PC-9 (cell line): ENCODE data around the gene PCDHA2. TPM values are rescaled to one million over a fixed set of nuclear protein-coding genes. Genes with fewer than 3 reads are reported as not detected.

Experiments used
- Bru-seq: library from RNA; stranded (reverse); fragments of 400-500 nt; gene quantifications from one replicate; lab custom pipeline; 2021; lab: Mats Ljungman, UMichigan
- BruChase-seq, 2 experiments: library from RNA; stranded (reverse); fragments of 400-500 nt; gene quantifications; one replicate each; lab custom pipeline; 2021; lab: Mats Ljungman, UMichigan
- BruUV-seq: library from RNA; stranded (reverse); fragments of 400-500 nt; replicated peaks from 2 replicates; lab custom pipeline; 2021; lab: Mats Ljungman, UMichigan
- CTCF ChIA-PET: fragments of 300-600 bp; sonication (Branson Sonifier 250); formaldehyde crosslinking; loops from one replicate; lab custom pipeline; 2022; ENCODE audit warnings: antibody characterized with exemption; lab: Charles Lee
- POLR2A ChIA-PET: fragments of 300-600 bp; sonication (Branson Sonifier 250); formaldehyde crosslinking; loops from one replicate; lab custom pipeline; 2022; ENCODE audit warnings: antibody characterized with exemption; ENCODE audit not compliant: unreplicated experiment; lab: Charles Lee
- DNase-seq, 2 experiments: peaks; one replicate each; pipeline versions ENCODE4 v3.0.0 to v3.0.0-alpha.2; 2015 to 2022; ENCODE audit warnings: mixed read lengths in 1 of 2
- H2AFZ ChIP-seq: fragments of 200-600 bp; sonication (generic); 2 replicates; pipeline ENCODE4 v1.8.1; 2017; ENCODE audit warnings: antibody characterized with exemption
- H3F3A ChIP-seq: fragments of 200-600 bp; sonication (generic); 2 replicates; pipeline ENCODE4 v1.8.1; 2017; ENCODE audit warnings: antibody characterized with exemption, mild to moderate bottlenecking, low read depth; ENCODE audit not compliant: insufficient read depth
- H3K27ac ChIP-seq: fragments of 200-600 bp; sonication (generic); 2 replicates; pipeline ENCODE4 v1.6.1; 2016; ENCODE audit warnings: mixed run types
- H3K27me3 ChIP-seq: fragments of 200-600 bp; sonication (generic); 2 replicates; pipeline ENCODE4 v1.6.1; 2016; ENCODE audit warnings: low read depth, mixed run types; ENCODE audit not compliant: insufficient read depth
- H3K36me3 ChIP-seq: fragments of 200-600 bp; sonication (generic); 2 replicates; pipeline ENCODE4 v1.6.1; 2016; ENCODE audit warnings: low read depth, mixed run types
- H3K4me1 ChIP-seq: fragments of 200-600 bp; sonication (generic); replicated peaks from 2 replicates; pipeline ENCODE4 v1.6.1; 2016; ENCODE audit warnings: mixed run types; ENCODE audit not compliant: insufficient read depth
- H3K4me2 ChIP-seq: fragments of 200-600 bp; sonication (generic); 2 replicates; pipeline ENCODE4 v1.6.1; 2017; ENCODE audit warnings: mixed run types
- H3K4me3 ChIP-seq: fragments of 200-600 bp; sonication (generic); 2 replicates; pipeline ENCODE4 v1.6.1; 2016; ENCODE audit warnings: mixed run types
- H3K79me2 ChIP-seq: fragments of 200-600 bp; sonication (generic); 2 replicates; pipeline ENCODE4 v1.6.1; 2017; ENCODE audit warnings: low read depth, mixed run types
- H3K9me2 ChIP-seq: fragments of 200-600 bp; sonication (generic); 2 replicates; pipeline ENCODE4 v1.8.1; 2017; ENCODE audit warnings: mild to moderate bottlenecking; ENCODE audit not compliant: insufficient read depth
- H3K9me3 ChIP-seq: fragments of 200-600 bp; sonication (generic); 2 replicates; pipeline ENCODE4 v1.8.1; 2016; ENCODE audit warnings: low read depth; ENCODE audit not compliant: insufficient read depth
- H4K20me1 ChIP-seq: fragments of 200-600 bp; sonication (generic); 2 replicates; pipeline ENCODE4 v1.8.1; 2017; ENCODE audit not compliant: insufficient read depth
- CTCF ChIP-seq: fragments of 200-600 bp; sonication (generic); conservative IDR thresholded peaks from 2 replicates; pipeline ENCODE4 v1.6.1; 2017; ENCODE audit warnings: mixed run types, antibody characterized with exemption, mild to moderate bottlenecking, moderate library complexity
- EZH2 ChIP-seq: fragments of 200-600 bp; sonication (generic); IDR thresholded peaks from 2 replicates; pipeline ENCODE4 v1.8.0; 2017; ENCODE audit warnings: antibody characterized with exemption, low read depth
- intact Hi-C: fragments of 100-400 bp; cut with micrococcal nuclease; formaldehyde crosslinking; loops from one replicate; pipeline ENCODE4 v1.10.0; 2022; ENCODE audit not compliant: unreplicated experiment
- long read RNA-seq: library from polyadenylated mRNA; stranded (forward); transcript quantifications from one replicate; pipeline ENCODE4 v2.0.0, GENCODE V29; 2022
- total RNA-seq: library from RNA; stranded (reverse); gene quantifications from 2 replicates; pipeline ENCODE4 v1.2.3, GENCODE V29; 2021

The PCDHA2 gene
- not detected in 2 replicates for total RNA-seq
- Bru-seq, nascent RNA = not detected
- BruChase-seq, experiment 1, labeled RNA remaining after a 2-hour chase = not detected
- not detected for BruChase-seq, experiment 2, labeled RNA remaining after a 6-hour chase
- long read RNA-seq = 0 reads

- POLR2A ChIA-PET = no interaction called here
- intact Hi-C loops = loop anchor here (1.0 kb wide), 1 partner anchor 247 kb away; no protein-coding TSS in a partner anchor
- no peak within 1 kb of the TSS for H3K27ac ChIP-seq
Observed at GRCh38 chr5:140794595-140795258, at the start of gene PCDHA2. Gene PCDHA2 (plus strand): TSS chr5:140794852.

GRCh38 chr5:140753561-140753960 lies 41.1 kb upstream of the PCDHA2 start:
- no peaks in the 10 kb centered on the region for H3F3A ChIP-seq
- H3K9me2 ChIP-seq = no peaks in the 10 kb centered on the region
- no TSS peak for BruUV-seq
- intact Hi-C loops = no loop called here
- peaks cover 3% of the 10 kb centered on the region for H3K9me3 ChIP-seq
- no peak overlapping the region for H3K4me2 ChIP-seq
- POLR2A ChIA-PET = no interaction called here
- H3K4me1 ChIP-seq = no peaks in the 10 kb centered on the region
- DNase-seq = no peak
- no peaks in the 10 kb centered on the region for H3K79me2 ChIP-seq
- TF ChIP-seq CTCF = no peak
- TF ChIP-seq EZH2 = no peak
- no peak overlapping the region for H2AFZ ChIP-seq
- no peak overlapping the region for H3K27ac ChIP-seq
- no peaks in the 10 kb centered on the region for H3K36me3 ChIP-seq
- peaks cover 8% of the 10 kb centered on the region; the same call in 1 of the 2 replicates for H3K27me3 ChIP-seq
- CTCF ChIA-PET = no interaction called here
- H4K20me1 ChIP-seq = no peaks in the 10 kb centered on the region; the same call in 1 of the 2 replicates
- no peak overlapping the region for H3K4me3 ChIP-seq

More at GRCh38 chr5:140794595-140795258, at the start of gene PCDHA2:
- Histone ChIP-seq H3K4me1 (no peaks in the 10 kb centered on the region), H2AFZ (no peak within 1 kb of the TSS; the same call in 1 of the 2 replicates), H3K9me3 (peaks cover 19% of the 10 kb centered on the region; the same call in 1 of the 2 replicates), H3K4me2 (peak within 1 kb of the TSS; percentile 20; the same call in 1 of the 2 replicates), H3K4me3 (no peak within 1 kb of the TSS), H3K79me2 (no peaks in the 10 kb centered on the region), H3K27me3 (peaks cover under 1% of the 10 kb centered on the region; the same call in 1 of the 2 replicates), H3K36me3 (no peaks in the 10 kb centered on the region), H4K20me1 (no peaks in the 10 kb centered on the region), H3F3A (no peaks in the 10 kb centered on the region), H3K9me2 (no peaks in the 10 kb centered on the region; the same call in 1 of the 2 replicates)
- no TSS peak for BruUV-seq
- CTCF ChIA-PET = no interaction called here
- TF ChIP-seq EZH2 (no peak), CTCF (no peak)
- no peak for DNase-seq

GRCh38 chr5:140764177-140764973 lies 30.3 kb upstream of the PCDHA2 start:
- no peaks in the 10 kb centered on the region for H3K36me3 ChIP-seq
- BruUV-seq = no TSS peak
- no peaks in the 10 kb centered on the region for H3K9me2 ChIP-seq
- DNase-seq = no peak
- H3K4me2 ChIP-seq = no peak overlapping the region
- ChIA-PET POLR2A (no interaction called here), CTCF (no interaction called here)
- no peak overlapping the region for H3K4me3 ChIP-seq
- no peaks in the 10 kb centered on the region for H3K27me3 ChIP-seq
- H3K9me3 ChIP-seq = peaks cover 62% of the 10 kb centered on the region
- intact Hi-C loops = no loop called here
- H3K79me2 ChIP-seq = no peaks in the 10 kb centered on the region
- no peak overlapping the region for H3K27ac ChIP-seq
- no peak overlapping the region for H2AFZ ChIP-seq
- no peaks in the 10 kb centered on the region for H3F3A ChIP-seq
- H3K4me1 ChIP-seq = no peaks in the 10 kb centered on the region
- H4K20me1 ChIP-seq = no peaks in the 10 kb centered on the region
- no peak for TF ChIP-seq EZH2
- no peak for TF ChIP-seq CTCF
